ENCODE data around the gene TNFRSF9. TPM values are rescaled to one million over a fixed set of nuclear protein-coding genes. Genes with fewer than 3 reads are reported as not detected.
"Not testable (repeated sequence)": the region's sequence is repeated elsewhere in the genome, so short reads cannot be mapped to it uniquely, and the experiment has no call there.

TNFRSF9 gene
- total and polyA plus RNA-seq, 12 donors = 0.03 to 0.83 (median 0.13) TPM; not detected in 4

GRCh38 chr1:7970246-7970645 lies 29.6 kb upstream of the TNFRSF9 start:
- DNase-seq = no peak
- H3K36me3 ChIP-seq (replicated peaks in 1 of 2) = peaks cover 0 to 74% of the 10 kb centered on the region in 2 donors
- H3K27me3 ChIP-seq = no peaks in the 10 kb centered on the region
- no peak overlapping the region for H3K4me3 ChIP-seq
- H3K27ac ChIP-seq = peak overlapping the region in 1 of 5 donors; percentile 38
- intact Hi-C loops (cut with DNase I) = no loop called here
- no peaks in the 10 kb centered on the region for H3K9me3 ChIP-seq (replicated peaks in 1 of 3)
- WGBS, 4 donors = 78 to 92% (median 83%) methylated on average over 2 of the region's 2 CpGs
- TF ChIP-seq POLR2A (IDR thresholded peaks at IDR 0.05) (no peak), CTCF (IDR thresholded peaks at IDR 0.05) (no peak)
- H3K4me1 ChIP-seq (replicated peaks in 1 of 2) = peaks cover 3 to 25% of the 10 kb centered on the region in 2 donors

GRCh38 chr1:7967651-7968050 lies 27.0 kb upstream of the TNFRSF9 start:
- Histone ChIP-seq H3K27me3 (no peaks in the 10 kb centered on the region), H3K9me3 (replicated peaks in 1 of 3) (no peaks in the 10 kb centered on the region), H3K36me3 (replicated peaks in 1 of 2) (peaks cover 0 to 88% of the 10 kb centered on the region in 2 donors), H3K4me3 (no peak overlapping the region), H3K27ac (no peak overlapping the region), H3K4me1 (replicated peaks in 1 of 2) (peaks cover 4 to 46% of the 10 kb centered on the region in 2 donors)
- WGBS, 4 donors = 67 to 77% (median 73%) methylated on average over 4 of the region's 4 CpGs
- no peak for TF ChIP-seq CTCF (IDR thresholded peaks at IDR 0.05)
- no peak for TF ChIP-seq POLR2A (IDR thresholded peaks at IDR 0.05)
- intact Hi-C loops (cut with DNase I) = no loop called here
- peak in 4 of 7 donors; percentile 34 to 61 (median 48) for DNase-seq

- H3K36me3 ChIP-seq (replicated peaks in 1 of 2) = peaks cover 0 to 84% of the 10 kb centered on the region in 2 donors
- intact Hi-C loops (cut with DNase I) = no loop called here
- H3K27me3 ChIP-seq = no peaks in the 10 kb centered on the region
- DNase-seq = no peak
- H3K27ac ChIP-seq = no peak overlapping the region
- no peak overlapping the region for H3K4me3 ChIP-seq
- H3K9me3 ChIP-seq (replicated peaks in 1 of 3) = no peaks in the 10 kb centered on the region
- no peak for TF ChIP-seq POLR2A (IDR thresholded peaks at IDR 0.05)
- TF ChIP-seq CTCF (IDR thresholded peaks at IDR 0.05) = no peak
- whole genome bisulfite sequencing, 4 donors = 61 to 76% (median 71%) methylated on average over 1 of the region's 1 CpG
- H3K4me1 ChIP-seq (replicated peaks in 1 of 2) = peaks cover 8 to 50% of the 10 kb centered on the region in 2 donors
Observed at GRCh38 chr1:7967196-7967595, 26.6 kb upstream of the TNFRSF9 start.

- Histone ChIP-seq H3K27ac (peak overlapping the region in 2 of 5 donors; percentile 18 to 22), H3K27me3 (no peaks in the 10 kb centered on the region), H3K4me3 (no peak overlapping the region), H3K36me3 (replicated peaks in 1 of 2) (peaks cover 0 to 57% of the 10 kb centered on the region in 2 donors), H3K9me3 (replicated peaks in 1 of 3) (no peaks in the 10 kb centered on the region), H3K4me1 (replicated peaks in 1 of 2) (peaks cover 12 to 48% of the 10 kb centered on the region in 2 donors)
- intact Hi-C loops (cut with DNase I) = no loop called here
- no peak for TF ChIP-seq POLR2A (IDR thresholded peaks at IDR 0.05)
- TF ChIP-seq CTCF (IDR thresholded peaks at IDR 0.05) = no peak
- 63 to 82% (median 73%) methylated on average over 3 of the region's 3 CpGs for WGBS, 4 donors
- DNase-seq = no peak
Observed at GRCh38 chr1:7964476-7964875, 23.8 kb upstream of the TNFRSF9 start.

- H3K9me3 ChIP-seq (replicated peaks in 1 of 3); H3K4me3 ChIP-seq; intact Hi-C loops (cut with DNase I); H3K27me3 ChIP-seq: not testable (repeated sequence)
- peak in 1 of 7 donors; percentile 50 for DNase-seq
- Histone ChIP-seq H3K36me3 (replicated peaks in 1 of 2) (peaks cover 0 to 50% of the 10 kb centered on the region in 2 donors), H3K27ac (peak overlapping the region in 2 of 5 donors; percentile 8 to 18), H3K4me1 (replicated peaks in 1 of 2) (peaks cover 12 to 48% of the 10 kb centered on the region in 2 donors)
- 87 to 92% (median 90%) methylated on average over 7 of the region's 7 CpGs for WGBS, 4 donors
Observed at GRCh38 chr1:7963841-7964240, 23.2 kb upstream of the TNFRSF9 start.

- 96% methylated on average over 12 of the region's 12 CpGs for WGBS, 4 donors
- DNase-seq = peak in 1 of 7 donors; percentile 58
- Histone ChIP-seq H3K4me1 (replicated peaks in 1 of 2) (peaks cover 12 to 48% of the 10 kb centered on the region in 2 donors), H3K36me3 (replicated peaks in 1 of 2) (peaks cover 0 to 50% of the 10 kb centered on the region in 2 donors)
- H3K9me3 ChIP-seq (replicated peaks in 1 of 3); H3K4me3 ChIP-seq; H3K27ac ChIP-seq; intact Hi-C loops (cut with DNase I); H3K27me3 ChIP-seq: not testable (repeated sequence)
Observed at GRCh38 chr1:7963378-7963730, 22.7 kb upstream of the TNFRSF9 start.
